Peyer's patch (tissue), 4 donors: ENCODE results near the gene RBM10. TPM values are rescaled to one million over a fixed set of nuclear protein-coding genes. Genes with fewer than 3 reads are reported as not detected.
A peak's percentile ranks its signal among the peaks of the same experiment; 100 is the strongest.

Experiments
- DNase-seq, 3 donors: peaks; one replicate each; pipeline ENCODE4 v3.0.0-alpha.2; 2017 to 2019
- H3K27ac ChIP-seq, 4 donors: fragments of 200-600 bp; sonication (generic); one replicate each; pipeline ENCODE4 v1.5.1; 2016 to 2019
- H3K27me3 ChIP-seq, 2 donors: fragments of 200-600 bp; sonication (generic); one replicate each; pipeline ENCODE4 v1.5.1; 2019
- H3K36me3 ChIP-seq, 3 donors: fragments of 200-600 bp; sonication (generic); one replicate each; pipeline ENCODE4 v1.5.1; 2016 to 2019
- H3K4me1 ChIP-seq, 4 donors: fragments of 200-600 bp; sonication (generic); one replicate each; pipeline ENCODE4 v1.5.1; 2016 to 2019
- H3K4me3 ChIP-seq, 4 donors: fragments of 200-600 bp; sonication (generic); 1 replicate in 3 of 4; 2 replicates in 1 of 4; pipeline ENCODE4 v1.5.1; 2016 to 2019; ENCODE audit warnings: mild to moderate bottlenecking in 1 of 4
- H3K9me3 ChIP-seq, 4 donors: fragments of 200-600 bp; sonication (generic); one replicate each; pipeline ENCODE4 v1.5.1; 2016 to 2019; ENCODE audit warnings: mild to moderate bottlenecking in 1 of 4
- POLR2A ChIP-seq, 2 donors: fragments of 450-650 bp; IDR thresholded peaks; one replicate each; pipeline ENCODE4 v1.5.1; 2017; ENCODE audit warnings: antibody characterized with exemption in 2 of 2, mild to moderate bottlenecking in 2 of 2, moderate library complexity in 2 of 2
- small RNA-seq, 2 donors: library from RNA; depleted of rRNA; stranded (forward); fragments of <200 nt; gene quantifications; one replicate each; pipeline ENCODE3, GENCODE V24; 2016
- total RNA-seq, 4 donors: library from RNA; depleted of rRNA; stranded (reverse); fragments of >200 nt; gene quantifications; one replicate each; pipeline ENCODE4 v1.1.0, GENCODE V29; 2016
- TF ChIP-seq, protein P1 (sequence below), 6 experiments: fragments of 450-650 bp in 4 of 6; fragments of 200-600 bp in 2 of 6; sonication (generic) in 1 of 6; IDR thresholded peaks; one replicate each; pipeline ENCODE4 v1.5.1; 2017 to 2019; ENCODE audit warnings: antibody characterized with exemption in 6 of 6, mild to moderate bottlenecking in 3 of 6, moderate library complexity in 1 of 6

Gene RBM10
- total RNA-seq, 4 donors from 2014 or later = 24.9 to 47.0 (median 35.3) TPM

DNA sequence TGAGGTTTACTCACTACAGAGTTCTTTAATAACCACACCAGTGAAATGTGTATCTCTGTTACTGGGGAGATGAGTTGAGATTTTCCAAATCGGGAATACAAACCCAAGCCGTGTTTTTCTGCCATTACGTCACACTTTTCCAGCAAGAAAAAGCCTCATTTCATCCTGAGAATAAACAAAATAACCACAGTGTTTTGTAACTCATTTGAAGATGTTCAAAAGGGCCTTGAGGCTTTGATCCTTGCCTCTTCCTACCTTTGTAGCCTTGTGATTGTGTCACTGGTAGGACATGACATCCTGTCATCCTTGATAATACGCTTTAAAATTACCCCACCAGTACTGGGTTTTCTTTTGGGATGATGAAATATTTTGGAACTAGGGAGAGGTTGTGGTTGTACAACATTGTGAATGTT is 90.7 kb downstream of the RBM10 start:
- H3K27me3 ChIP-seq = no peaks in the 10 kb centered on the region
- no peak for DNase-seq
- H3K36me3 ChIP-seq = no peaks in the 10 kb centered on the region
- H3K9me3 ChIP-seq = no peaks in the 10 kb centered on the region
- H3K27ac ChIP-seq = peak overlapping the region in 2 of 4 donors; percentile 30 to 99
- no peak overlapping the region for H3K4me3 ChIP-seq
- no peaks in the 10 kb centered on the region for H3K4me1 ChIP-seq
- TF ChIP-seq, protein P1, sequence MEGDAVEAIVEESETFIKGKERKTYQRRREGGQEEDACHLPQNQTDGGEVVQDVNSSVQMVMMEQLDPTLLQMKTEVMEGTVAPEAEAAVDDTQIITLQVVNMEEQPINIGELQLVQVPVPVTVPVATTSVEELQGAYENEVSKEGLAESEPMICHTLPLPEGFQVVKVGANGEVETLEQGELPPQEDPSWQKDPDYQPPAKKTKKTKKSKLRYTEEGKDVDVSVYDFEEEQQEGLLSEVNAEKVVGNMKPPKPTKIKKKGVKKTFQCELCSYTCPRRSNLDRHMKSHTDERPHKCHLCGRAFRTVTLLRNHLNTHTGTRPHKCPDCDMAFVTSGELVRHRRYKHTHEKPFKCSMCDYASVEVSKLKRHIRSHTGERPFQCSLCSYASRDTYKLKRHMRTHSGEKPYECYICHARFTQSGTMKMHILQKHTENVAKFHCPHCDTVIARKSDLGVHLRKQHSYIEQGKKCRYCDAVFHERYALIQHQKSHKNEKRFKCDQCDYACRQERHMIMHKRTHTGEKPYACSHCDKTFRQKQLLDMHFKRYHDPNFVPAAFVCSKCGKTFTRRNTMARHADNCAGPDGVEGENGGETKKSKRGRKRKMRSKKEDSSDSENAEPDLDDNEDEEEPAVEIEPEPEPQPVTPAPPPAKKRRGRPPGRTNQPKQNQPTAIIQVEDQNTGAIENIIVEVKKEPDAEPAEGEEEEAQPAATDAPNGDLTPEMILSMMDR (IDR thresholded peaks at IDR 0.05) = no peak
- TF ChIP-seq POLR2A (IDR thresholded peaks at IDR 0.05) = no peak

Small RNAs within 50 kb of the gene (small RNA-seq; reads per million reads assigned to genes)
- 0 to 0.06 reads per million in 2 donors for gene RNU12-2P

Other genes with a start within 250 kb of the RBM10 start
- 10 to 100 TPM in 1 of 4 donors, 1 to 10 TPM in 3; 2.0 to 19.8 (median 2.6) TPM for gene JADE3, start 232.8 kb upstream of the RBM10 start, total RNA-seq
- 1 to 10 TPM in 1 of 4 donors, under 1 TPM in 2, not detected in 1; 0.53 to 1.7 (median 0.80) TPM for gene RGN, start 66.8 kb upstream of the RBM10 start, total RNA-seq
- gene NDUFB11, start 519 bp upstream of the RBM10 start, total RNA-seq = 10 to 100 TPM; 42.6 to 60.2 (median 53.5) TPM
- gene UBA1, start 48.6 kb downstream of the RBM10 start, total RNA-seq = 100 to 1,000 TPM; 114 to 203 (median 146) TPM
- gene CDK16, start 73.5 kb downstream of the RBM10 start, total RNA-seq = 100 to 1,000 TPM; 118 to 188 (median 154) TPM
- gene USP11, start 87.8 kb downstream of the RBM10 start, total RNA-seq = 10 to 100 TPM; 19.8 to 66.8 (median 27.3) TPM
- gene ZNF157, start 225.4 kb downstream of the RBM10 start, total RNA-seq = not detected